Testis (tissue), 3 donors: ENCODE data around the gene ANXA6. TPM values are rescaled to one million over a fixed set of nuclear protein-coding genes. Genes with fewer than 3 reads are reported as not detected.

Source experiments
- DNase-seq: peaks from one replicate; pipeline ENCODE4 v3.0.0-alpha.2; 2019
- H3K27ac ChIP-seq, 2 donors: fragments of 200-600 bp; sonication (generic); one replicate each; pipeline ENCODE4 v1.5.1; 2019
- H3K27me3 ChIP-seq: fragments of 200-600 bp; sonication (generic); one replicate; pipeline ENCODE4 v1.5.1; 2019
- H3K36me3 ChIP-seq: fragments of 200-600 bp; sonication (generic); one replicate; pipeline ENCODE4 v1.5.1; 2017; ENCODE audit warnings: low read depth; ENCODE audit errors: missing control alignments
- H3K4me1 ChIP-seq: fragments of 200-600 bp; sonication (generic); one replicate; pipeline ENCODE4 v1.5.1; 2019
- H3K4me3 ChIP-seq, 2 donors: fragments of 200-600 bp; sonication (generic); one replicate each; pipeline ENCODE4 v1.5.1; 2017 to 2019
- H3K9me3 ChIP-seq: fragments of 200-600 bp; sonication (generic); one replicate; pipeline ENCODE4 v1.5.1; 2017
- CTCF ChIP-seq, 3 experiments: fragments of 450-650 bp in 2 of 3; fragments of 200-600 bp in 1 of 3; sonication (generic) in 1 of 3; IDR thresholded peaks; one replicate each; pipeline ENCODE4 v1.5.1; 2016 to 2019; ENCODE audit warnings: antibody characterized with exemption in 3 of 3, mild to moderate bottlenecking in 2 of 3, moderate library complexity in 1 of 3
- POLR2A ChIP-seq: fragments of 450-650 bp; IDR thresholded peaks from one replicate; pipeline ENCODE4 v1.6.1; 2017; ENCODE audit warnings: antibody characterized with exemption, mild to moderate bottlenecking, moderate library complexity
- WGBS, 2 donors: methylation state at CpG; one replicate each; pipeline ENCODE4 v1.1.5; 2018; 5-methylcytosine and 5-hydroxymethylcytosine counted together
- intact Hi-C: fragments of 100-400 bp; cut with DNase I; formaldehyde crosslinking; loops from one replicate; pipeline ENCODE4 v1.15.1; 2023; ENCODE audit warnings: low total_unique reads
- polyA plus RNA-seq: library from polyadenylated mRNA; stranded (reverse); fragments of 350-450 nt; fragmentation: Illumina TruSeq; extraction: RNeasy Lipid Tissue Mini Kit (QIAGEN cat#74804); gene quantifications from one replicate; pipeline ENCODE4 v1.2.3, GENCODE V29; 2014; ENCODE audit warnings: low read depth, low replicate concordance; ENCODE audit not compliant: insufficient read depth
- total RNA-seq, 2 donors: library from RNA; depleted of rRNA; stranded (reverse); fragments of >200 nt; gene quantifications; one replicate each; pipeline ENCODE4 v1.2.3, GENCODE V29; 2016

Gene ANXA6
- total and polyA plus RNA-seq, 3 donors from 2014 or later, result 116 to 180 (median 152) TPM

- WGBS, 2 donors, result 34 to 44% methylated on average over 8 of the region's 8 CpGs
- H3K36me3 ChIP-seq, result no peaks in the 10 kb centered on the region
- H3K4me3 ChIP-seq, result no peak overlapping the region
- H3K4me1 ChIP-seq, result peaks cover 28% of the 10 kb centered on the region
- peak overlapping the region in 1 of 2 donors; percentile 59 for H3K27ac ChIP-seq
- no peak for TF ChIP-seq CTCF (IDR thresholded peaks at IDR 0.05)
- no peak for TF ChIP-seq POLR2A
- intact Hi-C loops, result no loop called here
- no peaks in the 10 kb centered on the region for H3K27me3 ChIP-seq
- DNase-seq, result peak; percentile 37
- H3K9me3 ChIP-seq, result no peaks in the 10 kb centered on the region
Measured at GRCh38 chr5:151094852-151095245, 62.7 kb downstream of the ANXA6 start.

DNA sequence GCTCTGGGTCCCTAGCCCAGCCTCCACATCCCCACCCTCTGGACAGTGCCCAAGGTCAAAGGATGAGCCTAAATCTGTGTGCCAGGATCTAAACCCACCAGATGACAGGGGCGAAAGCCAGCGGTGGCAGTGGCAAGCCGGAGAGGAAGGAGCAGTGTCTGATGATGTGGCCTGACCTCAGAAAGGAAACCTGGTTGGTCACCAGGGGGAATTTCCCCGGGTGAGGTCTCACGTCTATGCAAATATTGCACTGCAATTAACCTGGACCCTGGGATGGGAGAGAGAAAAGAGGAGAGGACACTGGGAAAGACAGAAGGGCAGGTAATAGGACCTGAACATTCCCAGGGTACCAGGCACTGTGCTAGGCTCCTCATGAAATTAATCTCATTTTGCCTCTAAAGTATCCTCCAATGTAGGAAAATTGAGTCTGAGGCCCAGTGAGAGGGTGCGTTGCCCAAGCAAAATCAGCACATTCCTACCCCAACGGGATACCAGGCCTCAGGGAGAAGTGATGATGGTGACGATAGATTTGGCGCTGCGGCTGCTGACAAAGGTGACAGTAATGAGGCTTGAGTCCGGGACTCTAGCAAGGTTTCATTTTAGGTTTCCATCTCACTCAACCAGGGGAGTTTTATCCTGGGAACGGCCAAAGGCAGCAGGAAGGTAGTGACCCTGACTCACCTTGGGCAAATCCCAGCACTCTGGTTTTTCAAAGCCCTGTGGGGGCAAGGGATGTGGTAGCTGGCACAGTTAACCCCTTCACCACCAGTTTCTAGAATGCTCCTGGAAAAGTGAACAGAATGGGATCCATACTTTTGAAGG lies 63.3 kb downstream of the ANXA6 start:
- 67 to 72% methylated on average over 12 of the region's 12 CpGs for WGBS, 2 donors
- intact Hi-C loops, result no loop called here
- Histone ChIP-seq H3K4me1 (peaks cover 28% of the 10 kb centered on the region), H3K4me3 (no peak overlapping the region), H3K27ac (no peak overlapping the region), H3K36me3 (no peaks in the 10 kb centered on the region), H3K27me3 (no peaks in the 10 kb centered on the region), H3K9me3 (no peaks in the 10 kb centered on the region)
- no peak for DNase-seq
- TF ChIP-seq CTCF (IDR thresholded peaks at IDR 0.05) (no peak), POLR2A (no peak)

DNA sequence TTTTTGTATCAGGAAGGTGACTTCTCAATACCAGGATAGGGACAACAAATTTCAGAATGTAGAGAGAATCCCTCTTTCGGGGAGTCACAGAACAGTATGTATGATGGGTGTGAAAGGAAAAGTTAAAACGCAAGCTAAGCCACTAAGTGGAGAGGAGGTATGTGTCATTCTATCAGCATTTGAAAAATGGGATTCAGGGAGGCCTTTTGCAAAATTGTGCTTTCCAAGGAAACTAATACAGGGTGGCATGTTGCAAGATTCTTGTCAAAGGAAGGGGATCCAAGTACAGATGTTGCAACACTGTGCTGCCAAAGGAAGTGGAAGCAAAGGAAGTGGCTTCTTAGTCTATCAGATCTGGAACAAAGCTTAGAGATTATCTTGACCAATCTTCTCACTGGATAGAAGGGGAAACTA lies 64.1 kb downstream of the ANXA6 start:
- WGBS, 2 donors, result 45 to 54% methylated on average over 2 of the region's 2 CpGs
- Histone ChIP-seq H3K9me3 (no peaks in the 10 kb centered on the region), H3K27me3 (no peaks in the 10 kb centered on the region), H3K4me1 (peaks cover 28% of the 10 kb centered on the region), H3K27ac (no peak overlapping the region), H3K36me3 (no peaks in the 10 kb centered on the region), H3K4me3 (no peak overlapping the region)
- no peak for TF ChIP-seq POLR2A
- no peak for TF ChIP-seq CTCF (IDR thresholded peaks at IDR 0.05)
- intact Hi-C loops, result no loop called here
- DNase-seq, result no peak

- DNase-seq, result no peak
- no peak overlapping the region for H3K27ac ChIP-seq
Measured at GRCh38 chr5:151092762-151093161, 64.8 kb downstream of the ANXA6 start.

More at GRCh38 chr5:151092762-151093161, 64.8 kb downstream of the ANXA6 start:
- intact Hi-C loops, result no loop called here
- Histone ChIP-seq H3K36me3 (no peaks in the 10 kb centered on the region), H3K4me3 (no peak overlapping the region), H3K4me1 (peaks cover 28% of the 10 kb centered on the region), H3K27me3 (no peaks in the 10 kb centered on the region), H3K9me3 (no peaks in the 10 kb centered on the region)
- WGBS, 2 donors, result 86 to 97% methylated on average over 2 of the region's 2 CpGs
- TF ChIP-seq POLR2A (no peak), CTCF (IDR thresholded peaks at IDR 0.05) (no peak)
